HEK293 (cell line): ENCODE data around the gene TRPV5.

Experiments
- ATF2 ChIP-seq: fragments of 450-650 bp; formaldehyde crosslinking; IDR thresholded peaks from 2 replicates; pipeline ENCODE4 v1.5.1; 2016; ENCODE audit warnings: missing biosample characterization, missing genetic modification characterization, low read depth
- CTCF ChIP-seq: fragments of 450-650 bp; formaldehyde crosslinking; IDR thresholded peaks from 2 replicates; pipeline ENCODE4 v1.5.1; 2016; ENCODE audit warnings: missing biosample characterization, missing genetic modification characterization
- OSR2 ChIP-seq: fragments of 450-650 bp; formaldehyde crosslinking; IDR thresholded peaks from 2 replicates; pipeline ENCODE4 v1.5.1; 2016; ENCODE audit warnings: missing biosample characterization, missing genetic modification characterization
- PRDM10 ChIP-seq: fragments of 450-650 bp; formaldehyde crosslinking; IDR thresholded peaks from 2 replicates; pipeline ENCODE4 v1.5.1; 2016; ENCODE audit warnings: missing biosample characterization, missing genetic modification characterization
- REST ChIP-seq: fragments of 450-650 bp; formaldehyde crosslinking; IDR thresholded peaks from 2 replicates; pipeline ENCODE4 v1.5.1; 2016; ENCODE audit warnings: missing biosample characterization, missing genetic modification characterization
- SCRT1 ChIP-seq: fragments of 450-650 bp; formaldehyde crosslinking; IDR thresholded peaks from 2 replicates; pipeline ENCODE4 v1.5.1; 2016; ENCODE audit warnings: missing biosample characterization, missing genetic modification characterization, borderline replicate concordance
- YY1 ChIP-seq: fragments of 450-650 bp; formaldehyde crosslinking; IDR thresholded peaks from 2 replicates; pipeline ENCODE4 v1.5.1; 2018; ENCODE audit warnings: missing biosample characterization, missing genetic modification characterization
- ZBTB20 ChIP-seq: fragments of 450-650 bp; formaldehyde crosslinking; IDR thresholded peaks from 2 replicates; pipeline ENCODE4 v1.5.1; 2016; ENCODE audit warnings: missing biosample characterization, missing genetic modification characterization
- ZNF138 ChIP-seq: fragments of 450-650 bp; formaldehyde crosslinking; IDR thresholded peaks from 2 replicates; pipeline ENCODE4 v1.5.1; 2016; ENCODE audit warnings: missing biosample characterization, missing genetic modification characterization, borderline replicate concordance
- ZNF221 ChIP-seq: fragments of 450-650 bp; formaldehyde crosslinking; IDR thresholded peaks from 2 replicates; pipeline ENCODE4 v1.5.1; 2017; ENCODE audit warnings: missing biosample characterization, missing genetic modification characterization, borderline replicate concordance
- ZNF311 ChIP-seq: fragments of 450-650 bp; formaldehyde crosslinking; IDR thresholded peaks from 2 replicates; pipeline ENCODE4 v1.5.1; 2017; ENCODE audit warnings: missing biosample characterization, missing genetic modification characterization, borderline replicate concordance
- ZNF549 ChIP-seq: fragments of 450-650 bp; IDR thresholded peaks from 2 replicates; pipeline ENCODE4 v1.5.1; 2018; ENCODE audit warnings: missing biosample characterization, missing genetic modification characterization, mild to moderate bottlenecking, inconsistent platforms, moderate library complexity

GRCh38 chr7:142881586-142882337, 51.8 kb downstream of the TRPV5 start:
- TF ChIP-seq ZNF138 (tag by site-specific recombination) (no peak), OSR2 (no peak), SCRT1 (tag by site-specific recombination) (no peak), ZNF311 (no peak), PRDM10 (tag by site-specific recombination) (no peak), YY1 (tag by site-specific recombination) (no peak), ZNF549 (tag by site-specific recombination) (no peak), ZNF221 (tag by site-specific recombination) (no peak), ZBTB20 (no peak), REST (tag by site-specific recombination) (no peak), ATF2 (tag by site-specific recombination) (no peak), CTCF (tag by site-specific recombination) (no peak)
